ENCODE results near the gene FAM168A.
A peak's percentile ranks its signal among the peaks of the same experiment; 100 is the strongest.
"Not testable (repeated sequence)": the region's sequence is repeated elsewhere in the genome, so short reads cannot be mapped to it uniquely, and the experiment has no call there.

Gene FAM168A

GRCh38 chr11:73586791-73587190 is 11.1 kb downstream of the FAM168A start:
- no peak for DNase-seq (ENCODE audit: low spot score)
- TF ChIP-seq, protein P1, sequence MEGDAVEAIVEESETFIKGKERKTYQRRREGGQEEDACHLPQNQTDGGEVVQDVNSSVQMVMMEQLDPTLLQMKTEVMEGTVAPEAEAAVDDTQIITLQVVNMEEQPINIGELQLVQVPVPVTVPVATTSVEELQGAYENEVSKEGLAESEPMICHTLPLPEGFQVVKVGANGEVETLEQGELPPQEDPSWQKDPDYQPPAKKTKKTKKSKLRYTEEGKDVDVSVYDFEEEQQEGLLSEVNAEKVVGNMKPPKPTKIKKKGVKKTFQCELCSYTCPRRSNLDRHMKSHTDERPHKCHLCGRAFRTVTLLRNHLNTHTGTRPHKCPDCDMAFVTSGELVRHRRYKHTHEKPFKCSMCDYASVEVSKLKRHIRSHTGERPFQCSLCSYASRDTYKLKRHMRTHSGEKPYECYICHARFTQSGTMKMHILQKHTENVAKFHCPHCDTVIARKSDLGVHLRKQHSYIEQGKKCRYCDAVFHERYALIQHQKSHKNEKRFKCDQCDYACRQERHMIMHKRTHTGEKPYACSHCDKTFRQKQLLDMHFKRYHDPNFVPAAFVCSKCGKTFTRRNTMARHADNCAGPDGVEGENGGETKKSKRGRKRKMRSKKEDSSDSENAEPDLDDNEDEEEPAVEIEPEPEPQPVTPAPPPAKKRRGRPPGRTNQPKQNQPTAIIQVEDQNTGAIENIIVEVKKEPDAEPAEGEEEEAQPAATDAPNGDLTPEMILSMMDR (conservative IDR thresholded peaks at IDR 0.05; ENCODE audit: low read depth): no peak
- ChIA-PET POLR2A (ENCODE audit: low non-redundant PET) (no interaction called here), CTCF (no interaction called here)
- no peak overlapping the region for H3K27ac ChIP-seq

DNA sequence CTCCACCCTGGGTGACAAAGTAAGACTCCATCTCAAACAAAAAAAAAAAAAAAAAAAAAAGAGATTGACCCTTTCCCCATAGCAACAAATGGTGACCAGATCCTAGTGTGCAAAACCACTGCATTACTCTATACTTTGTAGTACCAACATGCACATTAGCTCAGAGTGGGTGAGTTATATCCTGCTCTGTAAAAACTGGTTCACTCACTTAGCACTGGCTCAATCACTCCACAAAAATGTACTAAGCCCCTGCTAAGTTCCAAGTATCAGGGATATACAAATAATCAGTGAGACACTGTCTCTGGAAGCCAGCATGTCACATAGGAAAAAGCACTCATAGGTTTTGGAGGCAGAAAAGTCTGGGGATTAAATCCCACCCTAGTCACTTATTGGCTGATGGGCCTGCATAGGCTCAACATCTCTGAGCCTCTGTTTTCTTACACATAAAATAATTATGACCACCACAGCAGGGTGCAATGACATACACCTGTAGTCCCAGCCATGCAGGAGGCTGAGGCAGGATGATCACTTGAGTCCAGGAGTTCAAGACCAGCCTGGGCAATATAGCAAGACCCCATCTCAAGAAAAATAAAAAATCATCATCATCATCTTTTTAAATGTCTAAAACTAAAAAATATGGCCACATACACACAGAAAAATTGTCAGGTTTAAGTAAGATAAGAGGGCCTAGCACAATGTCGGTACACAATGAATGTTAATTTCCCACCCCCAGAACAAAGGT is 11.9 kb downstream of the FAM168A start:
- TF ChIP-seq, protein P1 (conservative IDR thresholded peaks at IDR 0.05; ENCODE audit: low read depth): no peak
- DNase-seq (ENCODE audit: low spot score): peak; percentile 6
- CTCF ChIA-PET: interaction anchor here (0.9 to 1.0 kb wide), 2 partner anchors 8 to 107 kb away, joined by 4 to 5 read pairs; no protein-coding TSS in a partner anchor
- POLR2A ChIA-PET (ENCODE audit: low non-redundant PET): no interaction called here
- H3K27ac ChIP-seq: no peak overlapping the region

- POLR2A ChIA-PET (ENCODE audit: low non-redundant PET): no interaction called here
Observed at GRCh38 chr11:73584831-73585230, 13.1 kb downstream of the FAM168A start.

GRCh38 chr11:73582653-73583052 is 15.3 kb downstream of the FAM168A start:
- ChIA-PET CTCF (interaction anchor here (1.9 kb wide), 1 partner anchor 104 kb away, joined by 7 read pairs; no protein-coding TSS in a partner anchor), POLR2A (ENCODE audit: low non-redundant PET) (no interaction called here)
- no peak overlapping the region for H3K27ac ChIP-seq
- DNase-seq (ENCODE audit: low spot score): no peak
- TF ChIP-seq, protein P1 (conservative IDR thresholded peaks at IDR 0.05; ENCODE audit: low read depth): no peak

More at GRCh38 chr11:73584831-73585230, 13.1 kb downstream of the FAM168A start:
- H3K27ac ChIP-seq: no peak overlapping the region
- CTCF ChIA-PET: interaction anchor here (0.9 to 1.0 kb wide), 2 partner anchors 10 to 106 kb away, joined by 4 to 5 read pairs; no protein-coding TSS in a partner anchor
- DNase-seq (ENCODE audit: low spot score): no peak
- TF ChIP-seq, protein P1 (conservative IDR thresholded peaks at IDR 0.05; ENCODE audit: low read depth): no peak

- H3K27ac ChIP-seq; CTCF ChIA-PET; DNase-seq (ENCODE audit: low spot score); POLR2A ChIA-PET (ENCODE audit: low non-redundant PET): not testable (repeated sequence)
Observed at GRCh38 chr11:73580749-73581148, 17.2 kb downstream of the FAM168A start.

DNA sequence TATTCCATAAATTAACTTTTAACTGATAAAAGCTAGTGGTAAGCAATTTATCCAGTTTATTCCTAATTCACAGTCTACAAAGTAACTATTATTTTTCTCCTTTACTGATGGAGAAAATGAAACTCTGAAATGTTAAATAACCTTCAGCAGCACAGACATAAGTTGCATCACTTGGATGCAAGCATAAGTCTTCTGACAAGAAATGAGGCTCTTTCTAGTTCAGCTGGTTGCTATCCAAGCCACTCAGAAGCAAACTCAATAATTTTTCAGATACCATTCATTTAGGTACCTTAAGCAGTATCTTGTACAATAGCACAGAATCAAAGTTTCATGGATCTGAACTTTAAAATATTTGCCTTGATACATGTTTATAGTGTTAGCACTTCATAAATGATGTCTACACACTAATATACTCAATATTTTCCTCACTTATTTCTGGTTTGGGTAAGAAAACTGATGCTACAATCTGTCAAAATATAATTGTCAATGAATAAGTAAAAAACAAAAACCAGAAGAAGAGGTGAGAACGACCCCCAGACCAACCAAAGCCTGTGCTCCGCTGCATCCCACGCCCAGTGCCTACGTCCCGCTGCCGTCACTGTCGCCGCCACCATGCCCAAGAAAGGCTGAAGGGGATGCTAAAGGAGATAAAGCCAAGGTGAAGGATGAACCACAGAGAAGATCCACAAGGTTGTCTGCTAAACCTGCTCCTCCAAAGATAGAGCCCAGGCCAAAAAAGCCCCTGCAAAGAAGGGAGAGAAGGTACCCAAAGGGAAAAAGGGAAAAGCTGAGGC is 18.1 kb downstream of the FAM168A start:
- H3K27ac ChIP-seq: no peak overlapping the region
- TF ChIP-seq, protein P1 (conservative IDR thresholded peaks at IDR 0.05; ENCODE audit: low read depth): no peak
- ChIA-PET CTCF (interaction anchor here (0.6 kb wide), 1 partner anchor 50 kb away, joined by 4 read pairs; no protein-coding TSS in a partner anchor), POLR2A (ENCODE audit: low non-redundant PET) (no interaction called here)
- no peak for DNase-seq (ENCODE audit: low spot score)
